GM19099 (cell line): ENCODE results near the gene MEDAG.

Source experiments
- POLR2A ChIP-seq: IDR thresholded peaks from 3 replicates; pipeline ENCODE4 v1.6.1; 2011; ENCODE audit warnings: low read depth; ENCODE audit not compliant: insufficient read length; ENCODE audit errors: extremely low read depth

MEDAG gene

GRCh38 chr13:30882996-30883766 is 22.9 kb upstream of the MEDAG start:
- TF ChIP-seq POLR2A, result no peak

- TF ChIP-seq POLR2A, result no peak
These were observed 21.5 kb upstream of the MEDAG start for GRCh38 chr13:30884543-30884942.

- TF ChIP-seq POLR2A, result no peak
These were observed 16.8 kb upstream of the MEDAG start for GRCh38 chr13:30889196-30889690.

GRCh38 chr13:30892966-30893365 is 13.1 kb upstream of the MEDAG start:
- no peak for TF ChIP-seq POLR2A

- TF ChIP-seq POLR2A, result no peak
These were observed 10.3 kb upstream of the MEDAG start for GRCh38 chr13:30895773-30896172.

GRCh38 chr13:30898070-30898469 is 8.0 kb upstream of the MEDAG start:
- no peak for TF ChIP-seq POLR2A

GRCh38 chr13:30898678-30899241 is 7.3 kb upstream of the MEDAG start:
- no peak for TF ChIP-seq POLR2A

GRCh38 chr13:30900436-30900835 is 5.6 kb upstream of the MEDAG start:
- TF ChIP-seq POLR2A, result no peak

GRCh38 chr13:30900952-30901749 is 4.9 kb upstream of the MEDAG start:
- no peak for TF ChIP-seq POLR2A

- TF ChIP-seq POLR2A, result no peak
These were observed 2.0 kb upstream of the MEDAG start for GRCh38 chr13:30904043-30904442.

- TF ChIP-seq POLR2A, result no peak
These were observed 460 bp downstream of the MEDAG start for GRCh38 chr13:30906411-30907051.

GRCh38 chr13:30907121-30907861 is 1.2 kb downstream of the MEDAG start:
- no peak for TF ChIP-seq POLR2A

- TF ChIP-seq POLR2A, result no peak
These were observed 2.4 kb downstream of the MEDAG start for GRCh38 chr13:30908416-30908980.

- no peak for TF ChIP-seq POLR2A
These were observed 4.6 kb downstream of the MEDAG start for GRCh38 chr13:30910676-30911075.
